Vagina (tissue), 2 donors: ENCODE results near the gene EP400. TPM values are rescaled to one million over a fixed set of nuclear protein-coding genes. Genes with fewer than 3 reads are reported as not detected.

ENCODE experiments used
- DNase-seq, 2 donors: peaks; one replicate each; pipeline ENCODE4 v3.0.0-alpha.2; 2017; ENCODE audit errors: extremely low spot score in 2 of 2
- H3K27ac ChIP-seq: fragments of 200-600 bp; sonication (generic); one replicate; pipeline ENCODE4 v1.5.1; 2019
- H3K27me3 ChIP-seq: fragments of 200-600 bp; sonication (generic); one replicate; pipeline ENCODE4 v1.5.1; 2019
- H3K36me3 ChIP-seq, 2 donors: fragments of 200-600 bp; sonication (generic); one replicate each; pipeline ENCODE4 v1.5.1; 2017 to 2019
- H3K4me1 ChIP-seq: fragments of 200-600 bp; sonication (generic); one replicate; pipeline ENCODE4 v1.5.1; 2019
- H3K4me3 ChIP-seq, 2 donors: fragments of 200-600 bp; sonication (generic); 1 replicate in 1 of 2; 2 replicates in 1 of 2; pipeline ENCODE4 v1.5.1; 2016 to 2019
- H3K9me3 ChIP-seq: fragments of 200-600 bp; sonication (generic); one replicate; pipeline ENCODE4 v1.5.1; 2019
- CTCF ChIP-seq, 3 experiments: fragments of 450-650 bp in 2 of 3; fragments of 200-600 bp in 1 of 3; sonication (generic) in 1 of 3; IDR thresholded peaks; one replicate each; pipeline ENCODE4 v1.5.1; 2017 to 2019; ENCODE audit warnings: antibody characterized with exemption in 3 of 3, mild to moderate bottlenecking in 2 of 3, moderate library complexity in 2 of 3
- POLR2A ChIP-seq, 2 donors: fragments of 450-650 bp; IDR thresholded peaks; one replicate each; pipeline ENCODE4 v1.6.1; 2017; ENCODE audit warnings: antibody characterized with exemption in 2 of 2, mild to moderate bottlenecking in 2 of 2, moderate library complexity in 2 of 2
- POLR2AphosphoS5 ChIP-seq, 2 donors: sonication (generic); formaldehyde crosslinking; IDR thresholded peaks; one replicate each; pipeline ENCODE4 v1.9.0; 2017; ENCODE audit warnings: antibody characterized with exemption in 2 of 2, mild to moderate bottlenecking in 2 of 2, low read depth in 1 of 2; ENCODE audit not compliant: insufficient read depth in 1 of 2
- intact Hi-C: fragments of 100-400 bp; cut with DNase I; formaldehyde crosslinking; loops from one replicate; pipeline ENCODE4 v1.15.1; 2023
- total RNA-seq: library from RNA; depleted of rRNA; stranded (reverse); fragments of >200 nt; gene quantifications from one replicate; pipeline ENCODE4 v1.2.3, GENCODE V29; 2016

Gene EP400
- total RNA-seq = 35.6 TPM

GRCh38 chr12:131949431-131950181, at the start of gene EP400:
EP400 (plus strand) TSS chr12:131949942; CDS start chr12:131960620, 10,678 bp downstream.
- intact Hi-C loops = no loop called here
- H3K27ac ChIP-seq = peak within 1 kb of the TSS; percentile 75
- H3K36me3 ChIP-seq = peaks cover 0 to 2% of the 10 kb centered on the region in 2 donors
- H3K4me3 ChIP-seq = peak within 1 kb of the TSS; percentile 97 to 99
- H3K9me3 ChIP-seq = no peaks in the 10 kb centered on the region
- H3K27me3 ChIP-seq = no peaks in the 10 kb centered on the region
- H3K4me1 ChIP-seq = peaks cover 42% of the 10 kb centered on the region
- DNase-seq = peak in 1 of 2 donors; percentile 93
- TF ChIP-seq POLR2A (IDR thresholded peaks at IDR 0.05) = peak in 1 of 2 donors; percentile 27
- peak in 2 of 3 experiments; percentile 27 to 63 for TF ChIP-seq CTCF (IDR thresholded peaks at IDR 0.05)
- peak in 1 of 2 donors; percentile 46 for TF ChIP-seq POLR2AphosphoS5 (IDR thresholded peaks at IDR 0.05; ENCODE audit: insufficient read depth in 1 of 2, low read depth in 1 of 2)

GRCh38 chr12:131900397-131900796, 49.3 kb upstream of the EP400 start:
- Histone ChIP-seq H3K27ac (no peak overlapping the region), H3K9me3 (no peaks in the 10 kb centered on the region), H3K36me3 (peaks cover 0 to 11% of the 10 kb centered on the region in 2 donors), H3K27me3 (no peaks in the 10 kb centered on the region), H3K4me3 (no peak overlapping the region), H3K4me1 (peaks cover 91% of the 10 kb centered on the region)
- TF ChIP-seq CTCF (IDR thresholded peaks at IDR 0.05) (no peak), POLR2AphosphoS5 (IDR thresholded peaks at IDR 0.05; ENCODE audit: insufficient read depth in 1 of 2, low read depth in 1 of 2) (no peak), POLR2A (IDR thresholded peaks at IDR 0.05) (no peak)
- intact Hi-C loops = no loop called here
- DNase-seq = no peak

- H3K4me3 ChIP-seq = no peak overlapping the region
- TF ChIP-seq CTCF (IDR thresholded peaks at IDR 0.05) (no peak), POLR2A (IDR thresholded peaks at IDR 0.05) (no peak), POLR2AphosphoS5 (IDR thresholded peaks at IDR 0.05; ENCODE audit: insufficient read depth in 1 of 2, low read depth in 1 of 2) (no peak)
- peaks cover 85% of the 10 kb centered on the region for H3K4me1 ChIP-seq
- intact Hi-C loops = no loop called here
- peaks cover 0 to 12% of the 10 kb centered on the region in 2 donors for H3K36me3 ChIP-seq
- H3K27me3 ChIP-seq = no peaks in the 10 kb centered on the region
- peak overlapping the region; percentile 21 for H3K27ac ChIP-seq
- no peaks in the 10 kb centered on the region for H3K9me3 ChIP-seq
- no peak for DNase-seq
Observed at GRCh38 chr12:131901431-131902331, 48.1 kb upstream of the EP400 start.

GRCh38 chr12:131902332-131903241, 47.2 kb upstream of the EP400 start:
- Histone ChIP-seq H3K27ac (peak overlapping the region; percentile 21), H3K9me3 (no peaks in the 10 kb centered on the region), H3K36me3 (peaks cover 0 to 12% of the 10 kb centered on the region in 2 donors), H3K4me1 (peaks cover 75% of the 10 kb centered on the region), H3K27me3 (no peaks in the 10 kb centered on the region), H3K4me3 (no peak overlapping the region)
- DNase-seq = no peak
- intact Hi-C loops = no loop called here
- TF ChIP-seq POLR2AphosphoS5 (IDR thresholded peaks at IDR 0.05; ENCODE audit: insufficient read depth in 1 of 2, low read depth in 1 of 2) = no peak
- TF ChIP-seq POLR2A (IDR thresholded peaks at IDR 0.05) = no peak
- no peak for TF ChIP-seq CTCF (IDR thresholded peaks at IDR 0.05)
